GM13976 (cell line): Measurements from ENCODE around the gene APBB1IP.

Experiments
- DNase-seq: peaks from one replicate; pipeline ENCODE4 v3.0.0; 2012; ENCODE audit warnings: low spot score
- in situ Hi-C: fragments of 300-500 bp; cut with MboI; formaldehyde crosslinking; loops from one replicate; pipeline ENCODE4 v1.12.0; 2022; ENCODE audit warnings: low sequenced_read_pairs, mixed read lengths, inconsistent platforms; ENCODE audit not compliant: unreplicated experiment
- TF ChIP-seq, protein P1 (sequence below): IDR thresholded peaks from 2 replicates; pipeline ENCODE4 v1.5.1; 2012; ENCODE audit warnings: borderline replicate concordance, mild to moderate bottlenecking; ENCODE audit not compliant: insufficient read depth; ENCODE audit errors: extremely low read depth, missing control alignments, control extremely low read depth

Gene APBB1IP

DNA sequence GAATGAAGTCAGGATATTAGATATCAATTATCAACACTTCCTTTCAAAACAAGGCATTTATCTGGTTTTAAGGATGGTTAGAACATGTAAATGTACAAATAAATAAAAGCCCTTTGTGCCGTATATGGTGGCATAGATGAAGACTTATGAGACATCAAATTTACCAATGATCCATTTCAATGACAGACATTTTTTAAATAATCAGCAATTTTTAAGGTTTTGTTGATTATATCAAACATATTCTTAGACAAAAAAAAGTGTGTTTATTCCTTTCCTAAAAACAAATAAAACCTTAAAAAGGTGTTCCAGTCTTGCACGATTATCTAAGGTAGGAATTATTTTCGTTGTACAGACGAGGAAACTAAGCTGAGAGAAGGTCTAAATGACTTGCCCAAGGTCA is 13.8 kb downstream of the APBB1IP start:
- in situ Hi-C loops = no loop called here

DNA sequence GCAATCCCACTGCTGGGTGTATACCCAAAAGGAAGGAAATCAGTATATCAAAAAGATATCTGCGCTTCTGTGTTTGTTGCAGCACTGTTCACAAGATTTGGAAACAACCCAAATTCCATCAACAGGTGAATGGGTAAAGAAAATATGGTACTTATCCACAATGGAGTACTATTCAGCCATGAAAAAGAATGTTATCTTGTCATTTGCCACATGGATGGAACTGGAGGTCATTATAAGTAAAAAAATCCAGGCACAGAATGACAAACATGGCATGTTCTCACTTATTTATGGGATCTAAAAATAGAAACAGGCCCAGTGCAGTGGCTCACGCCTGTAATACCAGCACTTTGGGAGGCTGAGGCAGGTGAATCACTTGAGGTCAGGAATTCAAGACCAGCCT is 15.7 kb downstream of the APBB1IP start:
- no peak for DNase-seq
- in situ Hi-C loops = no loop called here
- TF ChIP-seq, protein P1, sequence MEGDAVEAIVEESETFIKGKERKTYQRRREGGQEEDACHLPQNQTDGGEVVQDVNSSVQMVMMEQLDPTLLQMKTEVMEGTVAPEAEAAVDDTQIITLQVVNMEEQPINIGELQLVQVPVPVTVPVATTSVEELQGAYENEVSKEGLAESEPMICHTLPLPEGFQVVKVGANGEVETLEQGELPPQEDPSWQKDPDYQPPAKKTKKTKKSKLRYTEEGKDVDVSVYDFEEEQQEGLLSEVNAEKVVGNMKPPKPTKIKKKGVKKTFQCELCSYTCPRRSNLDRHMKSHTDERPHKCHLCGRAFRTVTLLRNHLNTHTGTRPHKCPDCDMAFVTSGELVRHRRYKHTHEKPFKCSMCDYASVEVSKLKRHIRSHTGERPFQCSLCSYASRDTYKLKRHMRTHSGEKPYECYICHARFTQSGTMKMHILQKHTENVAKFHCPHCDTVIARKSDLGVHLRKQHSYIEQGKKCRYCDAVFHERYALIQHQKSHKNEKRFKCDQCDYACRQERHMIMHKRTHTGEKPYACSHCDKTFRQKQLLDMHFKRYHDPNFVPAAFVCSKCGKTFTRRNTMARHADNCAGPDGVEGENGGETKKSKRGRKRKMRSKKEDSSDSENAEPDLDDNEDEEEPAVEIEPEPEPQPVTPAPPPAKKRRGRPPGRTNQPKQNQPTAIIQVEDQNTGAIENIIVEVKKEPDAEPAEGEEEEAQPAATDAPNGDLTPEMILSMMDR = no peak

More for the DNA sequence above, 13.8 kb downstream of the APBB1IP start:
- TF ChIP-seq, protein P1 = no peak
- DNase-seq = no peak

DNA sequence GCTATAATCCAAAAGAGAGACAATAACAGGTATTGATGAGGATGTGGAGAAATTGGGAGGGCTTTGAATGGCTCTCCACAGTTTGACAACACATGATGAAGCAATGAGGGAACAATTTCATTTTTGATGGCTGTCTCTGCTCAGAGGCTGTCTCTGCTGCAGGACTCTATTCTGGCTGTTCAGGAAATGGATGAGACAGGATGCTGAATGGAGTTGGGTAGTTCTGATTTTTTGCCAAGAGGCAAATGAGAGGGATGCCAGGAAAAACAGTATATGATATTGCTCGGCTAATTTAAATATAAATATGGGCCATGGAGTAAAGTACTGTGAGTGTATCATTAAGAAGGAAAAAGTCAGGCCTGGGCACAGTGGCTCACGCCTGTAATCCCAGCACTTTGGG is 16.8 kb downstream of the APBB1IP start:
- no peak for DNase-seq
- TF ChIP-seq, protein P1 = no peak
- in situ Hi-C loops = no loop called here

DNA sequence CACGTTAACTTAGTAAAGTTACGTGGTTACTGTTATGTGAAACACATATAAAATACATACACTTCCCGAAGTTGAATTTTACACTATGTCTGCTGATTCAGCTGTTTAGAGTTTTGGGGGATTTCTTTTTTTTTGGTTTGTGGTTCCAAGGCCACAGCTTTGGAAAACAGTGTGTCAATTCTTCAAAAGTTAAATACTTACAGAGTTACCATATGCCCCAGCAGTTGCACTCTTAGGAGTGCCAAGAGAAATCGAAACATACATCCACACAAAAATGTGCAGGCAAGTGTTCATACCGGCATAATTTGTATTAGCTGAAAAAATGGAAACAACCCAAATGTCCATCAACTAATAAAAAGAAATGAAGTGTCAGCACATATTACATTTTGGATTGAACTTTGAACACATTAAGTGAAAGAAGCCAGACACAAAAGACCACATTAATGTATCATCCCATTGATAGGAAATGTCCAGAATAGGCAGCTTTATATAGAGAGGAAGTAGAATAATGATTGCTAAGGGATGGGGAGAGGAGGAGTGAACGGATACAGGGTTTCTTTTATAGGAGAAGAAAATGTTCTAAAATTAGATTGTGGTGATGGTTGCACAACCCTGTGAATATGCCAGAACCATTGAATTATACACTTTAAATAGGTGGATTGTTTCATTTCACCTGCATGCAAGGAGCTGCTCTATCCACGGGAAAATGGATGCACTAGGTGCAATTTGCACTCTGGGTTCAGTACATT is 17.6 kb downstream of the APBB1IP start:
- in situ Hi-C loops = no loop called here
- TF ChIP-seq, protein P1 = no peak
- DNase-seq = no peak

DNA sequence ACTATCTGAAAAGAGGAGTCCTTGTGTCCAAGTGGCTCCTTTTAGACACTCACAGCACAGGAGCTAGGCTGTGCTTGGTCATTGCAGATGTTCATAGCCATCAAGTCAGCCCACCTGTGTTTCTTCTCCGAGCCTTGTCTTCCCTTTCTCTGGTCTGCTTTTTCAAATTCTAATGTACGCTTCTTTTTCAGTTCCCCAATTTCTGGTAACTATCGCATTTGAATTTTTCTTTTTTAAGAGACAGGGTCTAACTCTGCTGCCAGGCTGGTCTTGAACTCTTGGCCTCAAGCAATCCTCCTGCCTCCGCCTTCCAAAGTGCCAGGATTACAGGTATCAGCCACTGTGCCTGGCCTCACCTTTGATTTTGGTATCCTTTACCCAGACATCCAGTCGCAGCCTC is 18.9 kb downstream of the APBB1IP start:
- TF ChIP-seq, protein P1 = no peak
- peak; percentile 39 for DNase-seq
- in situ Hi-C loops = no loop called here

DNA sequence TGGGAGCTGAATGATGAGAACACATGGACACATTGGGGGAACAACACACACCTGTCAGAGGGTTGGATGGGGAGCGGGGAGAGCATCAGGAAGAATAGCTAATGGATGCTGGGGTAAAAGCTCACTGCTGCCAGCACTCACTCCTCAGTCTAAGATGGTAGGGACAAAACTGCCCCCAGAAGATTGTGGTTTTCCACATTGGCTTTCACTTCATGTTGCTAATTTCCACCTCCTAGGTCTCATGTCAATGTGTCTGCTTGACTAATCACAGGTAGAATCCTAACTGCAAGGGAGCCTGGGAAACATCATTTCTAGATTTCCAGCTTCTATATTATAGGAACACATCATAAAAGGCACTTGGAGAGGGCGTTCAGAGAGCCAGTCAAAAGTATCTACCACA is 22.6 kb downstream of the APBB1IP start:
- TF ChIP-seq, protein P1 = no peak
- in situ Hi-C loops = no loop called here
- no peak for DNase-seq
